ENCODE data around the gene ITPK1. TPM values are rescaled to one million over a fixed set of nuclear protein-coding genes. Genes with fewer than 3 reads are reported as not detected.

Gene ITPK1
- total RNA-seq, 1 experiment from 2014 or later: 25.9 TPM

- no peak for DNase-seq (ENCODE audit: low read depth, low spot score)
- ChIA-PET CTCF (no interaction called here), POLR2A (no interaction called here)
- H3K27ac ChIP-seq (ENCODE audit: low read length): no peak overlapping the region
- no TSS peak for BruUV-seq (replicated peaks)
- no peaks in the 10 kb centered on the region for H3K27me3 ChIP-seq (ENCODE audit: control insufficient read depth, insufficient read depth, low read length)
- H3K9me3 ChIP-seq (ENCODE audit: control insufficient read depth, insufficient read depth, low read depth, low read length): no peaks in the 10 kb centered on the region
- ATAC-seq: no peak
- TF ChIP-seq TCF7L2 (IDR thresholded peaks at IDR 0.05; ENCODE audit: low read depth, low read length): no peak
- no peak for TF ChIP-seq REST (IDR thresholded peaks at IDR 0.05; ENCODE audit: insufficient read depth in 1 of 2, low read depth in 2 of 2, low read length in 1 of 2)
- no peak for TF ChIP-seq POLR2AphosphoS5 (IDR thresholded peaks at IDR 0.05; ENCODE audit: low read depth, low read length)
- intact Hi-C loops (cut with micrococcal nuclease; ENCODE audit: unreplicated experiment) (no loop called here), in situ Hi-C loops (cut with HindIII; ENCODE audit: low pct_unique_long_range_greater_than_20kb, low sequenced_read_pairs) (no loop called here)
- H3K4me3 ChIP-seq (ENCODE audit: low read depth in 2 of 2, low read length in 2 of 2): no peak overlapping the region
- H3K4me1 ChIP-seq (ENCODE audit: control insufficient read depth, insufficient read depth, low read length): no peaks in the 10 kb centered on the region
- no peaks in the 10 kb centered on the region for H3K36me3 ChIP-seq (ENCODE audit: control insufficient read depth, insufficient read depth, low read length)
Observed at GRCh38 chr14:92942136-92942535, 173.6 kb downstream of the ITPK1 start.

DNA sequence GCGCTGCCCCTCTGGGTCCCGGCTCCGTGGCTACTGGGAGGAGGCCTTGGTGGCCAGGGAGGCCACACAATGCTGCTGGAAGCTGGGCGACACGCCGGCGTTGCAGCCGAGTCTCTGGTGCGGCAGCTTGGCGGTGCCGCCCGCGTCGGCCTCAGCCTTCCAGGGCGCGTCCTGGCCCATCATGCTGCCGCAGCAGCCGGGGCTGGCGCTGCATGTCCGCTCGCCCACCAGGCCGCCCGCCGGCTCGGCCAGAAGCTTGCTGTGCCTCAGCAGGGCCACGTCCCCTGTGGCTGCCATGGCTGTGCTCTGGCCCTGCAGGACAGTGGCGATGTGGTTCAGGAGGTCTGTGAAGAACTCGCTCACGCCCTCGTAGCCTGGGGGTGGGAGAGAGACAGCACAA lies 174.2 kb downstream of the ITPK1 start:
- TF ChIP-seq POLR2AphosphoS5 (IDR thresholded peaks at IDR 0.05; ENCODE audit: low read depth, low read length): no peak
- DNase-seq (ENCODE audit: low read depth, low spot score) (no peak), ATAC-seq (no peak)
- H3K27me3 ChIP-seq (ENCODE audit: control insufficient read depth, insufficient read depth, low read length): no peaks in the 10 kb centered on the region
- H3K4me3 ChIP-seq (ENCODE audit: low read depth in 2 of 2, low read length in 2 of 2): no peak overlapping the region
- H3K36me3 ChIP-seq (ENCODE audit: control insufficient read depth, insufficient read depth, low read length): no peaks in the 10 kb centered on the region
- ChIA-PET POLR2A (no interaction called here), CTCF (no interaction called here)
- BruUV-seq (replicated peaks): no TSS peak
- intact Hi-C loops (cut with micrococcal nuclease; ENCODE audit: unreplicated experiment) (no loop called here), in situ Hi-C loops (cut with HindIII; ENCODE audit: low pct_unique_long_range_greater_than_20kb, low sequenced_read_pairs) (no loop called here)
- H3K9me3 ChIP-seq (ENCODE audit: control insufficient read depth, insufficient read depth, low read depth, low read length): no peaks in the 10 kb centered on the region
- no peaks in the 10 kb centered on the region for H3K4me1 ChIP-seq (ENCODE audit: control insufficient read depth, insufficient read depth, low read length)
- H3K27ac ChIP-seq (ENCODE audit: low read length): no peak overlapping the region

DNA sequence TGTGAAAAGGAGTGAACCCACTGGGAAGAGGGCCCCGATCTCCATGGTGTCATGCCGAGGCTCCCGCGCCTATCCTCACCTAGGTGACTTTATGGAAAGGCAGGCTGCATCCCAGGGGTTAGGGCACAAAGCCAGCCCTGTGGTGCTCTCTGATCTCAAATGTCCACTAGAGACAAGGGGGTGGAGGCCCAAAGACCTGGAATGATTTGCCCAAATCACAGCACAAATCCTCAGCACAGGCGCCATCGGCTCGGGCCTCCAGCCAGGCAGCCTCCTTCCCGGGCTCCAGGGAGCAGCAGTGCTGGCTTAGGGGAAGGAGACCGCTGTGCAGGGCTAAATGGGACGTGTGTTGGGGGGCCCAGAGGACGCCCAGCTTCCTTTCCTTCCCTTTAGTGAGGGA lies 175.2 kb downstream of the ITPK1 start:
- in situ Hi-C loops (cut with HindIII; ENCODE audit: low pct_unique_long_range_greater_than_20kb, low sequenced_read_pairs) (no loop called here), intact Hi-C loops (cut with micrococcal nuclease; ENCODE audit: unreplicated experiment) (no loop called here)
- no TSS peak for BruUV-seq (replicated peaks)
- Histone ChIP-seq H3K36me3 (ENCODE audit: control insufficient read depth, insufficient read depth, low read length) (no peaks in the 10 kb centered on the region), H3K9me3 (ENCODE audit: control insufficient read depth, insufficient read depth, low read depth, low read length) (no peaks in the 10 kb centered on the region), H3K27ac (ENCODE audit: low read length) (no peak overlapping the region), H3K4me1 (ENCODE audit: control insufficient read depth, insufficient read depth, low read length) (no peaks in the 10 kb centered on the region), H3K27me3 (ENCODE audit: control insufficient read depth, insufficient read depth, low read length) (no peaks in the 10 kb centered on the region), H3K4me3 (ENCODE audit: low read depth in 2 of 2, low read length in 2 of 2) (no peak overlapping the region)
- CTCF ChIA-PET: no interaction called here
- POLR2A ChIA-PET: no interaction called here
- ATAC-seq: no peak
- no peak for DNase-seq (ENCODE audit: low read depth, low spot score)
- TF ChIP-seq REST (IDR thresholded peaks at IDR 0.05; ENCODE audit: insufficient read depth in 1 of 2, low read depth in 2 of 2, low read length in 1 of 2) (no peak), SIN3A (IDR thresholded peaks at IDR 0.05; ENCODE audit: borderline replicate concordance, insufficient read depth, low read depth, low read length) (no peak), TCF7L2 (IDR thresholded peaks at IDR 0.05; ENCODE audit: low read depth, low read length) (no peak), POLR2AphosphoS5 (IDR thresholded peaks at IDR 0.05; ENCODE audit: low read depth, low read length) (no peak), CTCF (IDR thresholded peaks at IDR 0.05) (no peak)

Measured in Panc1 (cell line).